Smooth muscle cell (in vitro differentiated cells): ENCODE data around the gene MYD88. TPM values are rescaled to one million over a fixed set of nuclear protein-coding genes. Genes with fewer than 3 reads are reported as not detected.

Experiments used
- polyA plus RNA-seq: library from polyadenylated mRNA; unstranded; fragments of >200 nt; fragmentation: Nextera tagmentation; extraction: Ambion mirVana; gene quantifications from 2 replicates; pipeline ENCODE4 v1.2.1, GENCODE V29; 2016
- small RNA-seq: library from RNA; depleted of rRNA; stranded (forward); fragments of <200 nt; gene quantifications from one replicate; pipeline ENCODE3, GENCODE V24; 2014
- total RNA-seq: library from RNA; depleted of rRNA; stranded (reverse); fragments of >200 nt; gene quantifications from 2 replicates; pipeline ENCODE4 v1.2.3, GENCODE V29; 2014

The MYD88 gene
- total and polyA plus RNA-seq, 2 experiments from 2014 or later = 14.1 to 37.5 TPM

Small RNA genes lying within 50 kb of the gene (small RNA-seq; reads per million reads assigned to genes)
- not detected for gene RF00019

Other genes with a start within 250 kb of the MYD88 start
- gene VILL, start 147.9 kb upstream of the MYD88 start, total RNA-seq = 3.4 and 3.8 TPM in 2 replicates
- 2.3 and 5.6 TPM in 2 replicates for gene VILL, start 147.9 kb upstream of the MYD88 start, polyA plus RNA-seq
- gene PLCD1, start 109.0 kb upstream of the MYD88 start, total RNA-seq = 20.5 and 21.3 TPM in 2 replicates
- 33.3 and 34.8 TPM in 2 replicates for gene PLCD1, start 109.0 kb upstream of the MYD88 start, polyA plus RNA-seq
- 0.27 and 0.54 TPM in 2 replicates for gene DLEC1, start 99.5 kb upstream of the MYD88 start, total RNA-seq
- 0.61 TPM in 1 of 2 replicates, not detected in the other for gene DLEC1, start 99.5 kb upstream of the MYD88 start, polyA plus RNA-seq
- 15.4 and 22.7 TPM in 2 replicates for gene ACAA1, start 1.5 kb upstream of the MYD88 start, total RNA-seq
- 41.8 and 43.8 TPM in 2 replicates for gene ACAA1, start 1.5 kb upstream of the MYD88 start, polyA plus RNA-seq
- 50.3 and 50.6 TPM in 2 replicates for gene OXSR1, start 26.9 kb downstream of the MYD88 start, total RNA-seq
- gene OXSR1, start 26.9 kb downstream of the MYD88 start, polyA plus RNA-seq = 11.9 and 21.7 TPM in 2 replicates
- gene SLC22A13, start 127.2 kb downstream of the MYD88 start, total RNA-seq = 0.13 TPM in 2 replicates
- gene SLC22A13, start 127.2 kb downstream of the MYD88 start, polyA plus RNA-seq = 0.43 TPM in 1 of 2 replicates, not detected in the other
- gene SLC22A14, start 143.6 kb downstream of the MYD88 start, total RNA-seq = 0.09 and 0.54 TPM in 2 replicates
- 0.66 and 0.84 TPM in 2 replicates for gene SLC22A14, start 143.6 kb downstream of the MYD88 start, polyA plus RNA-seq
- 0.40 and 2.0 TPM in 2 replicates for gene XYLB, start 208.1 kb downstream of the MYD88 start, total RNA-seq
- 0.61 and 1.5 TPM in 2 replicates for gene XYLB, start 208.1 kb downstream of the MYD88 start, polyA plus RNA-seq